HG03045 (cell line): ENCODE data around the gene COX4I1.

Experiments
- ATAC-seq: cut with Tn5 transposase; IDR thresholded peaks from one replicate; pipeline ENCODE4 v1.9.1; 2021; ENCODE audit warnings: mild to moderate bottlenecking, moderate library complexity; ENCODE audit not compliant: unreplicated experiment

Gene COX4I1

GRCh38 chr16:85838381-85838780, 38.9 kb downstream of the COX4I1 start:
- no peak for ATAC-seq

GRCh38 chr16:85838876-85839585, 39.5 kb downstream of the COX4I1 start:
- no peak for ATAC-seq

DNA sequence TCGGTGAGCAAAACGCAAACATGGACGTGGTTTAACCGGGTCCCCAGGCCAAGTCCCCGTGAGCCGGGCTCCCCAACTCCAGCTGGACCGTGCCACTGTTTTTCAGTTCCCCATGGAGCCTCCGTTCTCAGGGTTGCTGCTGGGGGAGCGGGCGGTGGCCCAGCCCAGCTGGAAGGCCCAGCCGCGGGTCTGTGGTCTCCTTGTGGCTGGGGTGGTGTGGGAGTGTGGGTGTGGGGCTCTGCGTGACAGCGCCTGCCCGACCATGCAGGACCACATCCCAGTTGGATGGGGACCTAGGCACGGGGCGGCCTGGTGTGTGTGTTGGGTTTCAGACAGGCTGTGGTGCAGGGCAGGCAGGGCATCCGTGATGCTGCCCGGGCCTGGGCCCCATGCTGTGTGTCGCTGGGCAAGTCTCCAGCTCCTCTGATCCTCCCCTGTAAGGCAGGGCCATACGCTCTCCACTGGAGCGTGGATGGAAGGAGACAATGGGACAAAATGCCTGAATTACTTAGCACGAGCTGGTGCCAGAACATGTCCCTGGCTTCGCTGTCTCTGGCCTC, 40.3 kb downstream of the COX4I1 start:
- no peak for ATAC-seq

DNA sequence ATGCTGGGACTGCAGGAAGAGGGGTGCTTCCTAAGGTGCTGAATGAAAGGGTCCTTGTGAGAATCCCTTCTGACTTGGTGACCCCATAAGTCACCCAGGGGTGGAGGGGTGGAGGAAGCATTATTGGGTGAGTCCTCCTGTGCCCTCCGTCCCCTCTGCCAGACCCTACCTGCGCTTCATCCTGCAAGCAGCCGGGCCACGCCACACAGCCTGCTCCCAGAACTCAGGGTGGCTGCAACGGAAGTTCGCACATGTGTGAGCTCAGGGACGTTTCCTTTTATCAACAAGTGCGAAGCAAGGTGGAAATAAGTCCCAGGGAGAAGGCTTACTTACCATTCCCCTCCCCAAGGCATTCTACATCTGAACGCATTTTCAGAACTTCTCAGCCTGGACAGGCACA, 40.9 kb downstream of the COX4I1 start:
- no peak for ATAC-seq

DNA sequence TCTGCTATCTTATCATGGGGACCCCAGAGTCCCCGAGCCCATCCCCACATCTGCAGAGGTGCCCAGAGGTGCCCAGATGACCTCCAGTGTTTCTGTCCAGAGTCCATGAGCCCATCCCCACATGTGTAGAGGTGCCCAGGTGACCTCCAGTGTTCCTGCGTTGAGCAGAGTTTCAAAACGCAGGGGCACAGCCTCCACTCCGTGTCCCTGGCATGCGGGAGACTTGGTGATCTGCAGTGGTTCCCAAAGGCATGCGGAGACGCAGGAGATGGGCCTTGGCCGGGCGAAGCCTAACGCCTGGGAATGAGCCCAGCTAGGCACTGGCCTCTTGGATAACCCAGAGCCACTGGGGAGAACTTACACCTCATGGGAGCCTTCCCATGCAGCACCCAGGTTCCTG, 41.3 kb downstream of the COX4I1 start:
- no peak for ATAC-seq

DNA sequence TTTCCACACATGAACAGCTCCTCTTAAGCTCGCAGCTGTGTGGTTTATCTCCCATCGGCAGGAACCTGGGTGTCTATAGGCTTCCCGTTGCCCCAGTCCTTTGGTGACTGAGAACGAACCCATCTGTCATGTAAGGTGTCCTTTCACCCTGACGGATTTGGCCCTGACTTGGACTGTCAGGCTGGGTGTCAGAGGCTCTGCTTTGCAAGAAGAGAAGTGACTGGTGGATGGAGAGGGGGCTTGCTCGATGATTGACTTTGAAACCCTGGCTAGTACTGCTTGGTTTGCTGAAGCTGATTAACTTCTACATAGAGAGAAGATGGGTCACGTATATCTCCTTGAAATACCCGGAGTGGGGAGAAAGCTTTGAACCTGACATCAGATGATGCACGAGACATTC, 42.9 kb downstream of the COX4I1 start:
- ATAC-seq, result no peak

- ATAC-seq, result no peak
Measured at GRCh38 chr16:85842848-85843247, 43.4 kb downstream of the COX4I1 start.

GRCh38 chr16:85843471-85844168, 44.1 kb downstream of the COX4I1 start:
- ATAC-seq, result no peak

DNA sequence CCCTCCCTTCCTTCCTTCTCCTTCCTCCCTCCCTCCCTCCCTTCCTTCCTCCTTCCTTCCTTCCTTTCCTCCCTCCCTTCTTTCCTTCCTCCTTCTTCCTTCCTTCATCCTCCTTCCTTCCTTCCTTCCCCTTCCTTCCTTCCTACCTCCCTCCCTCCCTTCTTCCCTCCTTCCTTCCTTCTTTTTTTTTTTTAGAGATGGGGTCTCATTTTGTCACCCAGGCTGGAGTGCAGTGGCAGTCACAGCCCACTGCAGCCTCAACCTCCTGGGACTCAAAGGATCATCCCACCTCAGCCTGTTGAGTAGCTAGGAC, 44.6 kb downstream of the COX4I1 start:
- ATAC-seq, result no peak

GRCh38 chr16:85844786-85845185, 45.3 kb downstream of the COX4I1 start:
- ATAC-seq, result no peak

- no peak for ATAC-seq
Measured at GRCh38 chr16:85845266-85845665, 45.8 kb downstream of the COX4I1 start.

- ATAC-seq, result no peak
Measured at GRCh38 chr16:85846461-85846860, 47.0 kb downstream of the COX4I1 start.

- ATAC-seq, result no peak
Measured at GRCh38 chr16:85847036-85847435, 47.5 kb downstream of the COX4I1 start.

DNA sequence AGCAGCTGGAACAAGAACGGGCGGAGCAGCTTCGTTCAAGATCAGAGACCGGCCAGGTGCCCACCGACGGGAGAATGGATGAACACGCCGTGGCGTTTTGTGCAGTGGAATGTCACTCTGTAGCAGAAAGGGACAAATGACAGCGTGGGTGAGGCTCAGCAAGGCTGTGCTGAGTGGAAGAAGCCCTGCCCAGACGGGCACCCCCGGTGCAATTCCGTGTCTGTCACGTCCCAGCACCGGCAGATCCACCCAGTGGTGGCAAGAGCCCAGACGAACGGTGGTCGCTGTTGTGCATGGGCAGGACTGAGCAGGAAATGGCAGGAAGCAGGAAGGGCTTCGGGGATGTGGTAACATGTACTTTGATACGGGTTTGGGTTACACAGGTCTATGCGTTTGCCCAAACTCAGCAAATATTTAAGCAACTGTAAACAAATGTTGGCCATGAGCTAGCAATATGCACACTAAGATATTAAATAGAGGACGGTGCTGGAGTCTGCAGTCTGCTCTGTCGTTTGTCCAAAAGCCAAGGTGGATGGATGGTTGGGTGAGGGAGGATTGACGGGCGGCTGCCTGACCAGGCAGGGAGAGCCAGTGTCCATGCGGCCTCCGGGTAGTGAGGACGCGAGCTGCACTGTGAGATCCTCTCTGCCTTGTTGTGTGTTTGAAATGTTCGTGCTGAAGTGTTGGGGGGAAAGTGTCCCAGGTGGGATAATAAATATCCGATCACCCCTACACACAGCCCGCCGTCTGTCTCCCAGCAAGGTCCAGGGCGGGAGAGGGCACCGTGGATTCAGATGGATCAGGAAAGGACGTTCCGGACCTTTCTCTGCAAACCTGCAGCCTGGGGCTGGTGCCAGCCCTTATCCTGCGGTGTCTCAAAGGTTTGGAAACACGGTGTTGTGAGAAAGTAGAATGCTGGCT, 48.4 kb downstream of the COX4I1 start:
- no peak for ATAC-seq

- no peak for ATAC-seq
Measured at GRCh38 chr16:85848986-85849385, 49.5 kb downstream of the COX4I1 start.

- no peak for ATAC-seq
Measured at GRCh38 chr16:85849388-85849787, 49.9 kb downstream of the COX4I1 start.

GRCh38 chr16:85850344-85850880, 50.9 kb downstream of the COX4I1 start:
- ATAC-seq, result no peak

DNA sequence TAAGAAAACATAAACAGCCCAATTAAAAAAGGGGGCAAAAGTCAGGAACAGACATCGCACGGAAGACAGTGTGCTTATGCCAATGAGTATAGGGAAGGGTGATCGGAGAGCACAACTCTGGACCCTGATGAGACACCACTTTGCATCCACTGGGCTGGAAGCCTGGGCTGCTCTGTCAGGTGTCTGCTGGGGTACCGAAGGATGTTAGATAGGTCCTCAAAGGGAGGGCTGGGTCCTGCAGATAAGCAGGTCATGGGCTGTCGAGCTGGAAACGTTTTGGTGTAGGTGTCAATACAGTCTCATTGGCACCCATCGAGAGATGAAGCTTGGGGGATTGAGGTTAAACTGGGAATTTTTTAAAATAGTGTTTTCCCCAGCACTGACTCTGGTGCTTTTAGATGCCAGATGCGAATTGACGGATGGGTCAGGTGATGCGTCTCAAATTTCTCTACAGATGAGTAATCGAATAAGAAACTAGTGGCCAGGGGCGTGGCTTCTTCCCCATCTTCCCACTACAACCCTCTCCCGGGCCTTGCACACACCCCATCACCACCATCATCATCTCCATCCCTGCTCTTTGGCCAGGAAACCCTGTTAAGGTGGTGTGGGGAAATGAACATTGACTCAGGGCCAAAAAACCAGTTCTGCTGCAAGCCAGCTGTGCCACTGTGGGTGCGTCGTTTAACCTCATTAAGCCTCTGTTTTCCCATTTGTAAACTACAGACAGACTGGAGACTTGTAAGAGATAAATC, 51.7 kb downstream of the COX4I1 start:
- ATAC-seq, result no peak

- ATAC-seq, result no peak
Measured at GRCh38 chr16:85853547-85854545, 54.4 kb downstream of the COX4I1 start.
